HL-60 (cell line): ENCODE results near the gene KLK8.

Experiments used
- POLR2AphosphoS5 ChIP-seq: IDR thresholded peaks from 2 replicates; pipeline ENCODE4 v1.6.1; 2012; ENCODE audit warnings: low read depth
- TF ChIP-seq, protein P1 (sequence below): IDR thresholded peaks from one replicate; pipeline ENCODE4 v1.5.1; 2011; ENCODE audit warnings: low read length, control low read depth, inconsistent platforms; ENCODE audit not compliant: insufficient read depth

DNA sequence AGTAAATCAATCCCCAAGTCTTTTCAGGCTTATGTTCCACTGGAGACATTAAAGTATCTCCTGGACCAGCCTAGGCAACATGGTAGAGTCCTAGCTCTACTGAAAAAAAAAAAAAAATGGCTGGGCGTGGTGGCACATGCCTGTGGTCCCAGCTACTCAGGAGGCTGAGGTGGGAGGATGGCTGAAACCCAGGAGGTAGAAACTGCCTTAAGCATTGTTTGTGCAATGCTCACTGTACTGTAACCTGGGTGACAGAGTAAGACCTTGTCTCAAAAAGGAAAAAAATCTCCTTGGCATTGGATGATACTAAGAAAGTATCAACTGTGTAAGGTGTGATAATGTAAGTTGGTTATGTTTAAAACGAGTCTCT lies 8.8 kb downstream of the KLK8 start:
- TF ChIP-seq, protein P1, sequence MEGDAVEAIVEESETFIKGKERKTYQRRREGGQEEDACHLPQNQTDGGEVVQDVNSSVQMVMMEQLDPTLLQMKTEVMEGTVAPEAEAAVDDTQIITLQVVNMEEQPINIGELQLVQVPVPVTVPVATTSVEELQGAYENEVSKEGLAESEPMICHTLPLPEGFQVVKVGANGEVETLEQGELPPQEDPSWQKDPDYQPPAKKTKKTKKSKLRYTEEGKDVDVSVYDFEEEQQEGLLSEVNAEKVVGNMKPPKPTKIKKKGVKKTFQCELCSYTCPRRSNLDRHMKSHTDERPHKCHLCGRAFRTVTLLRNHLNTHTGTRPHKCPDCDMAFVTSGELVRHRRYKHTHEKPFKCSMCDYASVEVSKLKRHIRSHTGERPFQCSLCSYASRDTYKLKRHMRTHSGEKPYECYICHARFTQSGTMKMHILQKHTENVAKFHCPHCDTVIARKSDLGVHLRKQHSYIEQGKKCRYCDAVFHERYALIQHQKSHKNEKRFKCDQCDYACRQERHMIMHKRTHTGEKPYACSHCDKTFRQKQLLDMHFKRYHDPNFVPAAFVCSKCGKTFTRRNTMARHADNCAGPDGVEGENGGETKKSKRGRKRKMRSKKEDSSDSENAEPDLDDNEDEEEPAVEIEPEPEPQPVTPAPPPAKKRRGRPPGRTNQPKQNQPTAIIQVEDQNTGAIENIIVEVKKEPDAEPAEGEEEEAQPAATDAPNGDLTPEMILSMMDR: no peak
- no peak for TF ChIP-seq POLR2AphosphoS5
